Measurements from ENCODE around the gene TTBK1.

The TTBK1 gene

GRCh38 chr6:43278524-43279078 lies 35.3 kb downstream of the TTBK1 start:
- peaks cover 11% of the 10 kb centered on the region for H3K4me1 Mint-ChIP-seq (ENCODE audit: low read depth)
- no peaks in the 10 kb centered on the region for H3K36me3 Mint-ChIP-seq (ENCODE audit: low read depth)
- peaks cover 46% of the 10 kb centered on the region for H3K27me3 Mint-ChIP-seq
- no peak overlapping the region for H3K27ac Mint-ChIP-seq
- no peaks in the 10 kb centered on the region for H3K9me3 Mint-ChIP-seq
- no peak overlapping the region for H3K4me3 Mint-ChIP-seq
- no peak for DNase-seq

- Mint-ChIP-seq H3K9me3 (no peaks in the 10 kb centered on the region), H3K4me1 (ENCODE audit: low read depth) (peaks cover 7% of the 10 kb centered on the region), H3K4me3 (no peak overlapping the region), H3K27ac (no peak overlapping the region), H3K27me3 (peaks cover 37% of the 10 kb centered on the region), H3K36me3 (ENCODE audit: low read depth) (no peaks in the 10 kb centered on the region)
- DNase-seq: no peak
Measured at GRCh38 chr6:43280234-43280633, 37.0 kb downstream of the TTBK1 start.

GRCh38 chr6:43282060-43282459 lies 38.8 kb downstream of the TTBK1 start:
- Mint-ChIP-seq H3K4me1 (ENCODE audit: low read depth) (no peaks in the 10 kb centered on the region), H3K36me3 (ENCODE audit: low read depth) (no peaks in the 10 kb centered on the region), H3K9me3 (no peaks in the 10 kb centered on the region), H3K27ac (no peak overlapping the region), H3K4me3 (no peak overlapping the region), H3K27me3 (peaks cover 40% of the 10 kb centered on the region)
- DNase-seq: no peak

- Mint-ChIP-seq H3K4me3 (no peak overlapping the region), H3K27me3 (peaks cover 37% of the 10 kb centered on the region)
Measured at GRCh38 chr6:43282636-43283513, 39.6 kb downstream of the TTBK1 start.

GRCh38 chr6:43283514-43283901 lies 40.2 kb downstream of the TTBK1 start:
- no peak overlapping the region for H3K4me3 Mint-ChIP-seq
- H3K9me3 Mint-ChIP-seq: no peaks in the 10 kb centered on the region
- no peak overlapping the region for H3K27ac Mint-ChIP-seq
- no peaks in the 10 kb centered on the region for H3K4me1 Mint-ChIP-seq (ENCODE audit: low read depth)
- no peaks in the 10 kb centered on the region for H3K36me3 Mint-ChIP-seq (ENCODE audit: low read depth)
- peaks cover 36% of the 10 kb centered on the region for H3K27me3 Mint-ChIP-seq
- DNase-seq: no peak

More at GRCh38 chr6:43282636-43283513, 39.6 kb downstream of the TTBK1 start:
- no peaks in the 10 kb centered on the region for H3K9me3 Mint-ChIP-seq
- no peaks in the 10 kb centered on the region for H3K4me1 Mint-ChIP-seq (ENCODE audit: low read depth)
- no peak overlapping the region for H3K27ac Mint-ChIP-seq
- H3K36me3 Mint-ChIP-seq (ENCODE audit: low read depth): no peaks in the 10 kb centered on the region
- DNase-seq: no peak

GRCh38 chr6:43283905-43284304 lies 40.6 kb downstream of the TTBK1 start:
- H3K4me1 Mint-ChIP-seq (ENCODE audit: low read depth): no peaks in the 10 kb centered on the region
- DNase-seq: no peak
- no peaks in the 10 kb centered on the region for H3K9me3 Mint-ChIP-seq
- no peaks in the 10 kb centered on the region for H3K36me3 Mint-ChIP-seq (ENCODE audit: low read depth)
- H3K27me3 Mint-ChIP-seq: peaks cover 36% of the 10 kb centered on the region
- H3K27ac Mint-ChIP-seq: no peak overlapping the region
- no peak overlapping the region for H3K4me3 Mint-ChIP-seq

- Mint-ChIP-seq H3K4me3 (no peak overlapping the region), H3K27me3 (peaks cover 36% of the 10 kb centered on the region), H3K27ac (no peak overlapping the region), H3K4me1 (ENCODE audit: low read depth) (no peaks in the 10 kb centered on the region), H3K9me3 (no peaks in the 10 kb centered on the region), H3K36me3 (ENCODE audit: low read depth) (no peaks in the 10 kb centered on the region)
- DNase-seq: no peak
Measured at GRCh38 chr6:43284991-43285781, 41.9 kb downstream of the TTBK1 start.

- no peak for DNase-seq
- no peaks in the 10 kb centered on the region for H3K4me1 Mint-ChIP-seq (ENCODE audit: low read depth)
- no peaks in the 10 kb centered on the region for H3K36me3 Mint-ChIP-seq (ENCODE audit: low read depth)
- H3K4me3 Mint-ChIP-seq: no peak overlapping the region
- peaks cover 30% of the 10 kb centered on the region for H3K27me3 Mint-ChIP-seq
- H3K27ac Mint-ChIP-seq: no peak overlapping the region
- no peaks in the 10 kb centered on the region for H3K9me3 Mint-ChIP-seq
Measured at GRCh38 chr6:43285832-43286231, 42.6 kb downstream of the TTBK1 start.

- Mint-ChIP-seq H3K36me3 (ENCODE audit: low read depth) (no peaks in the 10 kb centered on the region), H3K4me1 (ENCODE audit: low read depth) (no peaks in the 10 kb centered on the region), H3K9me3 (no peaks in the 10 kb centered on the region), H3K4me3 (no peak overlapping the region), H3K27ac (no peak overlapping the region), H3K27me3 (peaks cover 30% of the 10 kb centered on the region)
- DNase-seq: no peak
Measured at GRCh38 chr6:43286456-43286979, 43.2 kb downstream of the TTBK1 start.

GRCh38 chr6:43286980-43287716 lies 43.9 kb downstream of the TTBK1 start:
- DNase-seq: no peak

GRCh38 chr6:43287717-43288679 lies 44.7 kb downstream of the TTBK1 start:
- no peaks in the 10 kb centered on the region for H3K4me1 Mint-ChIP-seq (ENCODE audit: low read depth)
- H3K36me3 Mint-ChIP-seq (ENCODE audit: low read depth): no peaks in the 10 kb centered on the region
- H3K4me3 Mint-ChIP-seq: no peak overlapping the region
- H3K27me3 Mint-ChIP-seq: peaks cover 23% of the 10 kb centered on the region
- no peak for DNase-seq
- no peaks in the 10 kb centered on the region for H3K9me3 Mint-ChIP-seq
- no peak overlapping the region for H3K27ac Mint-ChIP-seq

More at GRCh38 chr6:43286980-43287716, 43.9 kb downstream of the TTBK1 start:
- Mint-ChIP-seq H3K4me3 (no peak overlapping the region), H3K27me3 (peaks cover 29% of the 10 kb centered on the region), H3K4me1 (ENCODE audit: low read depth) (no peaks in the 10 kb centered on the region), H3K36me3 (ENCODE audit: low read depth) (no peaks in the 10 kb centered on the region), H3K9me3 (no peaks in the 10 kb centered on the region), H3K27ac (no peak overlapping the region)

- Mint-ChIP-seq H3K27me3 (peaks cover 17% of the 10 kb centered on the region), H3K4me1 (ENCODE audit: low read depth) (no peaks in the 10 kb centered on the region), H3K4me3 (no peak overlapping the region), H3K9me3 (no peaks in the 10 kb centered on the region), H3K27ac (no peak overlapping the region), H3K36me3 (ENCODE audit: low read depth) (no peaks in the 10 kb centered on the region)
- no peak for DNase-seq
Measured at GRCh38 chr6:43290339-43290904, 47.1 kb downstream of the TTBK1 start.

GRCh38 chr6:43290905-43291355 lies 47.6 kb downstream of the TTBK1 start:
- no peaks in the 10 kb centered on the region for H3K36me3 Mint-ChIP-seq (ENCODE audit: low read depth)
- no peak overlapping the region for H3K4me3 Mint-ChIP-seq
- no peak overlapping the region for H3K27ac Mint-ChIP-seq
- H3K9me3 Mint-ChIP-seq: no peaks in the 10 kb centered on the region
- DNase-seq: no peak
- H3K4me1 Mint-ChIP-seq (ENCODE audit: low read depth): no peaks in the 10 kb centered on the region
- peaks cover 12% of the 10 kb centered on the region for H3K27me3 Mint-ChIP-seq

Measured in activated T-cell treated with anti-CD3 and anti-CD28 coated beads, Interleukin-2, amount 50 U/mL, for 24 hours (primary cell).